RWPE2 (cell line): ENCODE measurements around the gene SLC5A8.

ENCODE experiments used
- ATAC-seq: fragments of 200-7000 bp; cut with Tn5 transposase; 3 replicates; pipeline ENCODE4 v1.9.1; 2021; ENCODE audit warnings: low read depth
- DNase-seq: peaks from one replicate; pipeline ENCODE4 v3.0.0-alpha.2; 2020; ENCODE audit warnings: low spot score
- H3K27ac ChIP-seq: fragments of 450-650 bp; 2 replicates; pipeline ENCODE4 v1.5.1; 2017; ENCODE audit warnings: mild to moderate bottlenecking; ENCODE audit not compliant: poor library complexity, severe bottlenecking
- H3K27me3 ChIP-seq: fragments of 250-450 bp; sonication (Bioruptor Pico); 2 replicates; pipeline ENCODE4 v1.5.1; 2021; ENCODE audit warnings: mild to moderate bottlenecking, moderate library complexity; ENCODE audit not compliant: insufficient read depth, poor library complexity, severe bottlenecking
- H3K36me3 ChIP-seq: fragments of 250-450 bp; sonication (Bioruptor Pico); 2 replicates; pipeline ENCODE4 v1.5.1; 2020; ENCODE audit warnings: low read depth, mild to moderate bottlenecking, moderate library complexity
- H3K4me1 ChIP-seq: fragments of 250-450 bp; sonication (Bioruptor Pico); 2 replicates; pipeline ENCODE4 v1.5.1; 2021; ENCODE audit warnings: mild to moderate bottlenecking, moderate library complexity; ENCODE audit not compliant: insufficient read depth, poor library complexity, severe bottlenecking
- H3K4me3 ChIP-seq: fragments of 250-450 bp; sonication (Bioruptor Pico); 2 replicates; pipeline ENCODE4 v1.5.1; 2021; ENCODE audit warnings: mild to moderate bottlenecking, moderate library complexity; ENCODE audit not compliant: severe bottlenecking
- H3K9me3 ChIP-seq: fragments of 250-450 bp; sonication (Bioruptor Pico); 2 replicates; pipeline ENCODE4 v1.5.1; 2021; ENCODE audit warnings: mild to moderate bottlenecking, moderate library complexity; ENCODE audit not compliant: severe bottlenecking
- TF ChIP-seq, protein P1 (sequence below): fragments of 450-650 bp; IDR thresholded peaks from one replicate; pipeline ENCODE4 v1.5.1; 2017; ENCODE audit warnings: mild to moderate bottlenecking, moderate library complexity; ENCODE audit not compliant: poor library complexity, severe bottlenecking

Gene SLC5A8

DNA sequence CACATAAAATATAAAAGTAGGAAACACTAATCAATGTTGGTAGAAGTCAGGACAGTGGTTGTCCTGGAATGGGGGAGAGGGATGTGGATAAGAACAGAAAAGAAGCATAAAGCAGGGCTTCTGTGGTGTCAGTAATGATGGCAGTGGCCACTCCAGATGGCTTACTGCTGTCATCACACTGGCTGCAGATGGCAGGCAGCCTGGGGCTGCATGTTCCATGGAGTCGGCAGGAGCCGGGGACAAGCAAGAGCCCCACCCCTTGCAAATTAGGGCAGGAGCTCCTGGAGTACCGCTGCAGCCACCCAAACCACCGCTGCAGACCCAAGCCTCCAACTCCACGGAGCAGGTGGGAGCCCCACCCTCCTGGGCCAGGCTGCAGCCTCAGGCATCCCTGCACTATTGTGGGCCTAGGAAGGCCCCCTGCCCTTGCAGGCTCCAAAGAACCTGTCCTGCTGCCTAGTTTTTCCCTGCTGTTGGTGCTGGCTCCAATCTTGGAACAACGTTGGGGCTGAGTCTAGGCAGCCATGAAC is 28.8 kb upstream of the SLC5A8 start:
- no peaks in the 10 kb centered on the region for H3K27me3 ChIP-seq
- TF ChIP-seq, protein P1, sequence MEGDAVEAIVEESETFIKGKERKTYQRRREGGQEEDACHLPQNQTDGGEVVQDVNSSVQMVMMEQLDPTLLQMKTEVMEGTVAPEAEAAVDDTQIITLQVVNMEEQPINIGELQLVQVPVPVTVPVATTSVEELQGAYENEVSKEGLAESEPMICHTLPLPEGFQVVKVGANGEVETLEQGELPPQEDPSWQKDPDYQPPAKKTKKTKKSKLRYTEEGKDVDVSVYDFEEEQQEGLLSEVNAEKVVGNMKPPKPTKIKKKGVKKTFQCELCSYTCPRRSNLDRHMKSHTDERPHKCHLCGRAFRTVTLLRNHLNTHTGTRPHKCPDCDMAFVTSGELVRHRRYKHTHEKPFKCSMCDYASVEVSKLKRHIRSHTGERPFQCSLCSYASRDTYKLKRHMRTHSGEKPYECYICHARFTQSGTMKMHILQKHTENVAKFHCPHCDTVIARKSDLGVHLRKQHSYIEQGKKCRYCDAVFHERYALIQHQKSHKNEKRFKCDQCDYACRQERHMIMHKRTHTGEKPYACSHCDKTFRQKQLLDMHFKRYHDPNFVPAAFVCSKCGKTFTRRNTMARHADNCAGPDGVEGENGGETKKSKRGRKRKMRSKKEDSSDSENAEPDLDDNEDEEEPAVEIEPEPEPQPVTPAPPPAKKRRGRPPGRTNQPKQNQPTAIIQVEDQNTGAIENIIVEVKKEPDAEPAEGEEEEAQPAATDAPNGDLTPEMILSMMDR = no peak
- H3K9me3 ChIP-seq = peaks cover 2% of the 10 kb centered on the region
- H3K4me1 ChIP-seq = no peaks in the 10 kb centered on the region
- no peak overlapping the region for H3K4me3 ChIP-seq
- DNase-seq (no peak), ATAC-seq (no peak)
- no peak overlapping the region for H3K27ac ChIP-seq
- H3K36me3 ChIP-seq = no peaks in the 10 kb centered on the region

DNA sequence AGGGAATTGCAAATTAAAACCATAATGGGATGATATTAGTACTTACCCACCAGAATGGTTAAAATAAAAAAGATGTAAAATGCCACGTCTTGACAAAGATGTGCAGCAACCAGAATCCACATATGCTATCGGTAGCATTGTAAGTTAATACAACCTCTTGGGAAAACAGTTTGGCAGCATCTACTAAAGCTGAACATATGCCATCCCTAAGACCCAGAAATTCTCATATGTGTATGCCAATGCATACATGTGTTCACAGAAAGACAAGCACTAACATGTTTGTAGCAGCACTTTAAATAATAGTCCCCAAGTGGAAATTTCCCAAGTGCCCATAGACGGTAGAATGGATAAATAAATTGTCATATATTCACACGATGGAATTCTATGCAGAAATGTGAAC is 28.3 kb upstream of the SLC5A8 start:
- H3K27ac ChIP-seq = no peak overlapping the region
- TF ChIP-seq, protein P1 = no peak
- DNase-seq = no peak

DNA sequence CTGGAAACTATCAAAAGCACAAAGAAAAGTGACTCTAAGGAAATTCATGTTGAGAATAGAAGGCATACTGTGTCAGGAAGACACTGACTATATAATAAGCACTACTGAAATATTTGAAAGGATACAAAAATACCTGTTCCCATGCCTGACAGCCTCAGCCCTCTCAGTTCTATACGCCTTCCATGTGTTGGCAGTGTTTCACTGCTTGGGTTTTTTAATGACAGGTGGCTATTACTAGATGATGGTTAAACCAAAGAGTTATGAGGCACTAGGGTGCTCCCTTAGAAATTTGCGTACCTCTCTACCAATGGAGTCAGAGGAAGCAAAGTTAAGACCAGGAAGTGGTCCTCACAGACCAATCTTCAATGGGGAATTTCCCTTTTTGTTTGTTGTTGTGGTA is 25.6 kb upstream of the SLC5A8 start:
- no peaks in the 10 kb centered on the region for H3K36me3 ChIP-seq
- TF ChIP-seq, protein P1 = no peak
- DNase-seq (no peak), ATAC-seq (no peak)
- H3K27me3 ChIP-seq = no peaks in the 10 kb centered on the region
- no peak overlapping the region for H3K4me3 ChIP-seq
- no peaks in the 10 kb centered on the region for H3K9me3 ChIP-seq
- peaks cover 3% of the 10 kb centered on the region for H3K4me1 ChIP-seq
- H3K27ac ChIP-seq = no peak overlapping the region

More for the DNA sequence above, 28.3 kb upstream of the SLC5A8 start:
- Histone ChIP-seq H3K27me3 (no peaks in the 10 kb centered on the region), H3K4me1 (no peaks in the 10 kb centered on the region), H3K4me3 (no peak overlapping the region), H3K36me3 (no peaks in the 10 kb centered on the region), H3K9me3 (peaks cover 2% of the 10 kb centered on the region)
- no peak for ATAC-seq

DNA sequence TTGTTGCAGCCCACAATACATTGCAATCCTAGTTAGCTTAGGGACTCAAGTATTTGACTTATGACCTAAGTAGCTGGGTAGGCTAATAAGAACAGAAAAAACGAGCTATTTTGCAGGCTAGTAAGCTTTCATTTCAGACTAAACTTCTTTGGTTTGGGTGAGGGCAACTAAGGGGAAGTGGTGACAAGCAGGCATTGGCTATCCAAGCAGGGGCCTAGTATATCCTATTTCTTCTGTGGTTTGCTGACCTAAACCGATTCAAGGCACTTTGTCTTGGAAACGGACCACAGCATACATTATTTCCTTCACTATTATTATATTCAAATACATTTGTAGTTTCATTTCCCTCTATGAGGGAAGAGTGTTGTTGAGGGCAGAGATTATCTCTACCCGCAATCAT is 21.6 kb upstream of the SLC5A8 start:
- Histone ChIP-seq H3K9me3 (no peaks in the 10 kb centered on the region), H3K4me3 (no peak overlapping the region), H3K27me3 (no peaks in the 10 kb centered on the region), H3K27ac (no peak overlapping the region), H3K36me3 (no peaks in the 10 kb centered on the region), H3K4me1 (peaks cover 6% of the 10 kb centered on the region)
- DNase-seq (no peak), ATAC-seq (no peak)
- TF ChIP-seq, protein P1 = no peak

DNA sequence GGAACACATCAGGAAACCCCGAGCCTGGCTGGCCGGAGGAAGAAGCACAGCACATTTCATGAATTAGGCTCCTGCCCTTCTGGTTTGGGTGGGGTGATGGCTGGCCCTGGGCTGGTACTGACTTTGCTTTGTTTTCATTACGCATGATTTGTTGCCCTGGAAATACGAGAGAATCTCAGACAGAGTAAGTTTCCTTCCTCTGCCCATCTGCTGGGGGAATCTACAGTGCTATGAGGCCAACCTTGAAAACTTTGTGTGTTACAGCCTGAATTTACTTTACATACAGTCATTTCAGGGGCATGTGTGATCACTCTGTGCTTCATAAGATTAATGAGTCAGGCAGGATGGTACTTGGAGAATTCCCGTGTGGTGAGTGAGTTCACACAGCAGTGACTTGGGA is 20.5 kb upstream of the SLC5A8 start:
- no peak overlapping the region for H3K4me3 ChIP-seq
- H3K27ac ChIP-seq = peak overlapping the region; percentile 29
- DNase-seq = no peak
- TF ChIP-seq, protein P1 = no peak
- no peaks in the 10 kb centered on the region for H3K9me3 ChIP-seq
- no peaks in the 10 kb centered on the region for H3K27me3 ChIP-seq
- no peaks in the 10 kb centered on the region for H3K36me3 ChIP-seq
- ATAC-seq = peak; percentile 96
- peaks cover 6% of the 10 kb centered on the region for H3K4me1 ChIP-seq
